Activated CD4-positive, alpha-beta T cell treated with anti-CD3 and anti-CD28 coated beads, Interleukin-2, amount 50 U/mL, for 4 hours (primary cell): ENCODE measurements around the gene DLGAP5.

Source experiments
- DNase-seq, 2 experiments: peaks; one replicate each; pipeline ENCODE4 v3.0.0-alpha.2; 2020

DLGAP5 gene

DNA sequence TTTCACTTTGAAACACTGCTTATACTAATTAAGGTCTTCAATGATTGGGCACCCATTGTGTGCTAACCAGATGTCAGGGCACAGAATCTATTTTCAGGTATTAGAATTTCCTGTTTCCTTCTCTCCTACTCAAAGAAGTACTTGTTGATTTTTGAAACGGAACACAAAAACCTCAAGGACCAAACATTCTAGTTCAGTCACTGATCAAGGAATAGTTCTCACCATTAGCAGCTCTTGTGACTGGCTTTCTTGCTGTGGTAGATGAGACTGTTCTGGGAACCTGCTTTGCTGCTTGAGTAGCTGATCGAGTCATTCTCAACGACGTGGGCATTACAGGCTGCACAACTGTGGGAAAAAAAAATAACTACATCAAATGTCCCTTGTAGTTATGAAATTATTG is 11.0 kb downstream of the DLGAP5 start:
- no peak for DNase-seq

DNA sequence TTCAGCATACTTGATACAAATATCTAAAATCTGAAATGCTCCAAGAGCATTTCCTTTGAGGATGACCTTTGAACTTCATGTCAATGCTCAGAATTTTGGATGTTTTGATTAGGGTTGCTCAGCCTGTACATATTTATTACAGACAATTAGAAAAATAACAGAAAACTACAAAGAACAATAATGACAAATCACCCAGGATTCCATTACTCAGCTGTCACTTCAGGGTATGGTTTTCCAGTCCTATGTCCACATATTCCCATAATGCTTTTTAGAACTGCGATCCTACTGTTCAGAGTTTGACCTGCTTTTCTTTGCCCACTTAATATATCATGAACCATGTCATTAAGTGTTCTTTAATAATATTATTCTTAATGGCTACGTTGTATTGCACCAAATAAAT is 11.4 kb downstream of the DLGAP5 start:
- no peak for DNase-seq

DNA sequence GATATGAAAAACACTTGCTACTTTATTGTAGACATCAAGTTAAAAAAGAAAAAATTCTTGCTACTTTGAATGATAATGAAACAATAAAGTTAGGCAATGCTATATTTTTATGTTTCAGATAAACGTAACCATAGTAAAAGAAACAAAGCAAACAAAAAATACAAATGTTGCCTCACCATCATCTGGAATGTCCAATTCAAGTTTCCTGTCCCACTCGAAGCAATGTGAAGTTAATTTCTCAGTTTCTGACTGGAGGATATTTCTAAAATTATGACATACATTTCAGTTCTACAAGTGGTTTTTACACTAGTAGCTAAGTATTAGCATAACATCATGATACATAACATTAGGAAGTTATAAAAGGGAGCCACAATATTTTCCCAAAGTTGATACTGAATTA is 20.9 kb downstream of the DLGAP5 start:
- no peak for DNase-seq

DNA sequence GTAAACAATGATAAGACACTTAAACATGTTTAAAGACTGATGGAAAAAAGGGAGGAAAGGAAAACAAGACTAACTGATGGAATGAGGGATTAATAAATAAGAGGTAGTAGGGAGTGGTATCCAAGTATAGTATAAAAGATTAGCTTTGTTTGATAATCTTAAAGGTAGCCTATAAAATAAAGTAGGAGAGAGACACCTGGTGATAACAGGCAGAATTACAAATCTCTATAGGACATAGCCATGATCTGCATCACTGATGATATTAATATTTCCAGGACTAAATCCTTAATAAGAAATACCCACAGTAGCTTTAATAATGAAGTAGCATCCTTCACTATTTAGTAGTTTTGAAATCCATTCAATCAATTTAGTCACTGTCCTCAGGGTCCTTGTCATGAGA is 30.4 kb downstream of the DLGAP5 start:
- no peak for DNase-seq

DNA sequence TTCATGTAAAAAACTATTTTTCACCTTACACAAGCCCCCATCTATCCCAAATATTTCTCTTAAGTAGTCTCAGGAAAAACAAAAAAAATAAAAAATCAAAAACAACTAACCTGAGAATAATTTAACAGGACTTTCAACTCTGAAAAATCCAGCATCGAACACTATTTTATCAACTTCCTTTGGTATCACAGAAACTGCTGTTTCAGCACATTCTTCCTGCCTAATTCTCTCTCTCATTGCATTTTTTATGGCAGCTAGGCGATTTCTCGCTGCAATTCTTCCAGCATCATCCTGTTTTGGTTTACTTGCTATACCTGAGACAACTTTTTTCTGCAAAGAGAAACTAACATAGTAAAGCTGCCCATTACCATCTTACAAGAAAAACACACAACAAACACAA is 33.0 kb downstream of the DLGAP5 start:
- no peak for DNase-seq

DNA sequence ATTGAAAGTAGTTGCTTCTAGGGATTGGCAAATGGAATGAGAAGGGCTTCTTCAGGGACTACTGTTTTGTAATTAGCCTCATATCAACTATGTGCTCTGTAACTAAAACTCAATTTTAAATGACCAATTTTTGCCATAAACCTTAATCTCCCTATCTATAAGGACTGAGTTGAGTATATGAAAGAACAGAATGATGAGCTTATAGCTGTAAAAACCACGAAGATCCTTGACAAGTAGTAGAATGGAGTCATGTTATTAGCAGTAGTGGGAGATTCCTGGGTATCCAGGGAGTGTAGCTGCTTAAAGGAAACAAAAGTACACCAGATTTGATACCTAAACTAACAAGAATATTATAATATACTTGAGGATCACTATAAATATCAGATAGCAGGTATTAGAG is 34.3 kb downstream of the DLGAP5 start:
- no peak for DNase-seq

DNA sequence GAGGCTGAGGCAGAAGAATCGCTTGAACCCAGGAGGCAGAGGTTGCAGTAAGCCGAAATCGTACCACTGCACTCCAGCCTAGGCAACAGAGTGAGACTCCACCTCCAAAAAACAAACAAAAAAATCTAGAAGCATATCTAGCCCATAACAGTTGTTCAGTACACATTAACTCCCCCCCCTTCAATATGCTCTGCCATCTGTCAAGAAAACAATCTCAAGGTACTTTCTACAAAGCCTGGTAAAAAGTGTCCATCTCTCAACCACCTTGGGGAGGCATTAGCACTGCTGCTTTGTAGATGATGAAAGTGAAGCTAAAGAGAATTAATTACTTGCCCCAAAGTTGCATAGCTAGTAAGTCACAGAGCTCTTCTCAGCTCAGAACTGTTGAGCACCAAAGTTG is 37.4 kb downstream of the DLGAP5 start:
- no peak for DNase-seq

DNA sequence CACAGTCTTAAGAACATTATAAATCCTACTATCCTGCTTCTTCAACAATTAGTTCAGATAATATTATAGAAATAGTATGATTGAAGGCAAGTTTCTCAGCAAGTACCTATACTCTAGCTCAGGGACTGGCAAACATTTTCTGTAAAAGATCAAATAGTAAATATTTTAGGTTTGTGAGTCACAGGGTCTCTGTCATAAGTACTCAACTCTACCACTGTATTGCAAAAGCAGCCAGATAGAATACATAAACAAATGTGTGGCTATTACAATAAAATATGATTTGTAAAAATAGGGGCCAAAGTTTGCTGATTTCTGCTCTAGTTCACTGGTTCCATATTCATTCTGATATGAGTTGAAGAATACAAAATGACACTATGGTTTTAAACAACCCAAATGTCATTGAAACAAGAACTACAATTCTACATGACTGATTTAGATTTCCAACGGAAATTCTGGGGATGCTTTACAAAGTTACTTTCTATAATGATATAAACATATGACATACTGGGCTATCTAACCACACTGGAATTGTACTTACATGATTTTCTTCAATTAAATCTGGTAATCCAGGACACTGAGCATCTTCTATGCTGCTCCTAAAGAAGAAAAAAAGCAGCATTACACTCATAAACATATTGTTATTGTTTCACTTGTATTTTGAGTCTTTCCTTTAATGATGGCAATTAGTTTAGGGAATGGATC is 39.2 kb downstream of the DLGAP5 start:
- DNase-seq: no peak

DNA sequence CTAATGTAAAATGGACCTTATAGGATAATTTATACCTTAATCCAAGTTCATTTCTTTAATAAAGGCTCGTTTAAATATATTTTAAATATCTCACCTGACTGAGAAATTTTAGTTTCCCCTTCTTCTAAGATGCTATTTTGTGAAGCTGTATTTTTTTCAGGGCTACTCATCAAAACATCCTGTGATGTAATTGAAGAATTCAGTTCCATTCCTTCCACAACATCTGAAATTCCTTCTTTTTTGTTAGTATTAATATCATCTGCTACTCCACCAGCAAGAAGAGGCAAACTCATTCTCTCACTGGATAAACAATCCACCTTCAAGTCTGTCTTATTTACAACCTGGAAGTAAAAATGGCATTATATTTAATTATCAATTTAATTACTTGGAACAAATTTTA is 39.8 kb downstream of the DLGAP5 start:
- DNase-seq: no peak

DNA sequence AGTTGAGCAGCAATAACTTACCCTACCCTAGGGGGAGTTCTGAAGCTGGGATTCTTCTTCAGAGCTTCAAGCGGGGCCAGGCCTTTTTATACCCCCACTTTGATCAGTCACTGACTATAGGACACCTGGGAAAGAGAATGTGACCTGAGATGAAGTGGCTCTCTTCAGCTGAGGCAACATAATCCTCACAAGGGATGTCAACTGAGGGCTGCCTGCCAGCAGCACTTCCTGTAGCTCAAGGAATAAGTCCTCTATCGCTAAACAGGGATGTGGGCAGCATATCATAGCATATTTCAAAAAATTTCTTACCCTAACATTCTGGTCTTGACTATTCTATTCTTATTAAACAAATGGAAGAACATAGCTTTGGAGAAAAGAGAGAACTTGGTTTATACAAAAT is 45.0 kb downstream of the DLGAP5 start:
- DNase-seq: no peak

DNA sequence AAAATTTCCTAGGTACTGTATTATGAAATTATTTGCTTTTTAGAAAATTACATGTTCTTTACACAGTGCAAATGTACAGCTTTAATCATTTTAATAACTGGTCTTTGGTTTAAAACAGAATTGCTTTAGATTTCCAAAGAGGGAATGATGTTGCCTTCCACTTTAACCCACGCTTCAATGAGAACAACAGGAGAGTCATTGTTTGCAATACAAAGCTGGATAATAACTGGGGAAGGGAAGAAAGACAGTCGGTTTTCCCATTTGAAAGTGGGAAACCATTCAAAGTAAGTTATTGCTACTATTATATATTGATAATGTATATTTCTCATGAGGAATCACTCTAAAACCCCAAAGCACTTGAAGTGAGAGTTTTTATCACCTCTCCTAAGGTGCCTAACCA is 48.9 kb downstream of the DLGAP5 start:
- no peak for DNase-seq

DNA sequence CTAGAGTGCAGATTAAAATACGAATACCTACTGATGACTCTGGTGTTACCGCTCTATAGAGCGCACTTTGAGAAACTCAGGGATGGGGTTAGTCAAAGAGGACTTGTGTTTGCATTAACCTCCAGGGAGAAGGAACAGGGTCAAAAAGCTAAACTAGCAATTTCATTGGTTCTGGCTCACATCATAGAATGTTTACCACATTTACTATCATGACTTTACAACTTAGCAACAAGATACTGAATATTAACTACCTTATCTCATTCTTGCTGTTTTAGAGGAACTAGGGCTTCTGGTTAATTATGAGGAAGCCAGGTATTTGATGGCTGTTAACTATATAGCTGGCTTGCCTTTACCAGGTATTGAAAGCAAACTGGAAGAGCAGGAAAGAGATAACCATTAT is 49.6 kb downstream of the DLGAP5 start:
- no peak for DNase-seq

DNA sequence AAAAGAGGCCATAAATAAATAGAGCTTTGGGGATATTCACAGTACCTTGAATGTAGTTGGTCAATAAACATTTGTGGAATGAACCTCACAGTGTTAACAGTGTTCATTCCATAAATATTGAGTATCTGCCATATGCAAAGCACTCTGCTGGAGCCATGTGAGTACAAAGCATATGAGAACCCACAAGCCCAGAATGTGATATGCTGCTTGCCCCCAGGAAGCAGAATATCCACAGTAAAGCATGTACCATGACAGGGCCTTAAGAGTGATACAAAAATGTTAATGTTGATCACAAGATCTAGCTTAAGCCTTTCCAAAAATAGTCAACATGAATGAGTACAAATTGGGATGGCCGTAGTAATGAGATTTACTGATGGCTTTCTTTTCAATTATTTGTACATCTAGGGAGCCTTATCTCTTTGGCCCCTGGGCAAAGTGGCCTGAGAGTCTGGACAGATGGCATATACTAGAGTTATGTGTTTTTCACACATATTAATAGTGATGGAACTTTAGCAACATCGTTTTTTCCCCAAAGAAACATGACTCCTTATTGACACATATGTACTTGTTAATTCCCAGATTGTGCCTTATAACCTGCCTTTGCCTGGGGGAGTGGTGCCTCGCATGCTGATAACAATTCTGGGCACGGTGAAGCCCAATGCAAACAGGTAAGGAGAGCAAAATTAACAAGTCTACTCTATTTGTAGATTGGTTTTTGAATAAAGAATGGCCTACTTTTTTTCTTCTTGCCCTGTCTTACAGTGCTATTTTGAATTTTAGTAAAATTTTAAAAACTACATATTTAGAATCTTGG is 51.5 kb downstream of the DLGAP5 start:
- DNase-seq: no peak

DNA sequence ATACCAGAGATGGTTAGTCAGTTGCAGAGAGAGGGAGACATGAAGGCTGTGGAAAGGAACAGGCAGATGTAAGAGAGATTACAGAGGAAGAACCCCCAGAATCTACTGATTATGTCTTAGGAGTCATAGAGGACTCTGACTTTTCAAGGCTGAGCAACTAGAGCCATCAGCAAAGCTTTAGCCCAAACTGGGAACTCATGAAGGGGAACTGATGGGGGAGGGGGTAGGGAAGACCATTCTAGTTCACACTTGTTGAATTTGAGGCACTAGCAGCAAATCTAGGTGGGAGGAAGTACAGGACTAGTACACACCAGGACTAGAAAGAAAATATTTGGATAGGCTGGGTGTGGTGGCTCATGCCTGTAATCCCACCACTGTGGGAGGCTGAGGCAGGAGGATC is 52.2 kb downstream of the DLGAP5 start:
- DNase-seq: no peak

DNA sequence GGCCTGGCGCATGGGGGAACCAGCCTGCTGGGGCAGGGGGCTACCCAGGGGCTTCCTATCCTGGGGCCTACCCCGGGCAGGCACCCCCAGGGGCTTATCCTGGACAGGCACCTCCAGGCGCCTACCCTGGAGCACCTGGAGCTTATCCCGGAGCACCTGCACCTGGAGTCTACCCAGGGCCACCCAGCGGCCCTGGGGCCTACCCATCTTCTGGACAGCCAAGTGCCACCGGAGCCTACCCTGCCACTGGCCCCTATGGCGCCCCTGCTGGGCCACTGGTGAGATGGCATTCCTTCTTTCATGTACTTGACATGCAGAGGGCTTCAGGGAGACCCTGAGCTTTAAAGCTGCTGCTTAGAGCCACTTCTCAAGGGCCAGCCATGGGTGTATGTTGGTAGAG is 53.3 kb downstream of the DLGAP5 start:
- no peak for DNase-seq

DNA sequence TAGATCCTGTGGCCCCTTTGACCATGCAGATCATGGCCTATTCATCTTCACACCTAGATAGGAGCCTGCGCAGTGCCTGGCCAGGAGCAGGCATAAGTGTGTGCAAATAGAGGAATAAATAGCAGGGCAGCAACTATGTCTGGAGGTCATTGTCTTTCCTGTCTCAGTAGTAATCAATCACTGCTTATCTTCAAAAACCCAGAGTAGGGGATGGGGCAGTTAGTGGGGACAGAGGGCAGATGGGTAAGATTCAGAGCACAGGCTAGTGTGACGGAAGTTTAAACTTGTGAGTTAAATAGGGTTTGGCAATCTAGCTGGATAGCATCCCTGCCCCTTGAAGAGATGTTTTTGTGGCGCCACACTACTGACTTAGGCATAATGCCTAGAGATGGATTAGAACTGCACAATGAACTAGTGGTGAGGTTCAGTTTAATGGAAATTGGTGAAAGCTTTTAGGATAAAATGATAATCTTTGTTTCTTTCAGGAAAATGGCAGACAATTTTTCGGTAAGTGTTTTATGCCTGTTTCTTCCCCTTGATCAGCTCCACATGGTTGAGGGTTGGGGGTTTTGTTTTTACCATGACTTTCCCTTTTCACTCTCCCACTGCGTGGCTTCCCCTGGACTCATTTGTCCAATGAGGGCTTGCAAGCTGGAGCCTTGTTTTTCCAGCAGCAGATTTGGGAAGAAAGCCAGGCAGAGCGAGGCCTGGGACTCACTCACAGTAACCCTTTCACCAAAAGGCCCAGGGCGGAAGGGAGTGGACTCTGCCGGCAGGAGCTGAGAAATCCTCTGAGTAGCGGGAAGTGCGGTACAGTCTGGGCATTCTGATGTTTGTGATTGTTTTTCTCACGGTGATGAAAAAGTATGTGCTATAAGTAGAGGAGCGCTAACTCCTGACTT is 54.2 kb downstream of the DLGAP5 start:
- DNase-seq: no peak

DNA sequence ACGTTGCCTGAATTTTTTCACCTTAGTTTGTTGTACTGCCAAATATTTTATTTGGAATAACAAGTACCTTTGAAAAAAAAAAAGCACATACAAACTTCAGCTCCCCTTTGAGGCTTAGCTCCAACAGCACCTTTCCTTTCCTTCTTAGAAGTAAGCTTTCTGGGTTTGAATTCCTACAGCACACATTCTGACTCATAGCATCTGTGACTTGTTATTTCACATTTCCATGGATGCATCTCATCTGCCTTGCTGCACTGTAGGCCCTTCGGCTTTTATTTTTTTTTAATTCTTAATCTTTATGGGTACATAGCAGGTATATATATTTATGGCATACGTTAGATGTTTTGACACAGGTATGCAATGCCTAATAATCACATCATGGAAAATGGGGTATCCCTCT is 55.1 kb downstream of the DLGAP5 start:
- no peak for DNase-seq

DNA sequence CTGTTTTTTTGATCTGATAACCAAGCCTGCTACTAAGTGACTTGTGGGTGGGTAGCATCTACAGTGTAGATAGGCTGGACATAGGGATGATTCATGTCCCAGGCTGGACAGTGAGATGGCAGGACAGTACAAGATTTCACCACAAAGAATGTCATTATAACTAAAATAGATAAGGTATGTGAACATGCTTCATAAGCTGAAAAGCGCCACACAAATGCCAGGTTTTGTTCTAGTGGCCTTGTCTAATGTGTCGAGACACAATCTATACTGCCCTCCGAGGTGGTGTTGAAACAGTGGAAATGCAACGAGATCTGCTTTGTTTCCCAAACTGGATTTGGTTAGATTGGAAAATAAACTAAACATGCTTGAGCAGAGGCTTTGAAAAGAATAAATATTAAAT is 58.0 kb downstream of the DLGAP5 start:
- DNase-seq: no peak

DNA sequence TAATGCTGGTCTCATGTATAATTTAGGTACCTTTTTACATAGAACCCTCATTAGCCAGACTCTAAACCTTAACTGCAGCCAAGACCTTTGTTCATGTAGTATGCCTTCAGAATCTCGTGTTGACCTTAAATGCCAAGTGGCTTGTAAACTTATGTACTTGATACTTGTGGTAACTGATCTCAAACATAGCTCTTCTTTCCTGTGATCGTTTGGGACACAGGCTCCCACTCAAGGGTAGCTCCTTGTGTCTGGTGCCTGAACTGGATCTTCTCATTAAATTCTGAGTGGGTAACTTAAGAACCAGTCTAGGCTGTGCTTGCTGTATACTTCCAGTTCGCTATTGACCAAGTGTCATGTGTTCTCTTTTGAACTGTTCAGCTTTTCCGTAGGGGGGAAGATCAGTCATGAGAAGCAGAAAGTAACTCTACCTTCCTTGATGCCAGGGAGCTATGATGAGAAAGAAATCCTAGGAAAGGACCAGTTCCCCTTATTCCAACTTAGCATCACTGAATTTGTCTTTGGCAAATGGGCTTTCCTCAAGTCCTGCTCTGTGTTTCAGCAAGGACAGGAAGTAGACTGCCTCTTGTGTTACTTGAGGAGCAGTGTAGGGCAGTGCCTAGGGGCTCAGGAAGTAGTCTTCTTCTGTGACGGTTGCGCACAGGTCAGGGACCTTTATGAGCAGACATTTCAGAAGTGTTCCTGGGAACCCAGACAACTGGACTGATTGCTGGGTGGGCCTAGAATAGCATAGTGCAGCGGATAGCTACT is 59.8 kb downstream of the DLGAP5 start:
- no peak for DNase-seq

DNA sequence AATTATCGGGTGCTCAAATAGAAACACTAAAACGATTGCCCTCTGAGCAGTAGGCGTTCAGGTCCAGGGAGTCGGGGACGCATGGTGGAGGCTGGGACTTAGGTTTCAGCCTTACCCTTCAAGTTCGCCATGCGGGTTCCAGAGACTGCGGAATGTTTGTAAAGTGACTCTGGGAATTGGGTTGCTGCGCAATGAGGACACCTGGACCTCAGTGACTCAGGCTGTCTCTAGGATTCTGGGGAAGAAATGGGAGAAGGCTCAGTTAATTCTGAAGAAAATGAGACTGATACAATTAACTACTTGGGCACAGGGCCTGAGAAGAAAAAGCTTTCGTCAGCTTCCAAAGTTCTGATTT is 61.2 kb downstream of the DLGAP5 start:
- DNase-seq: no peak

DNA sequence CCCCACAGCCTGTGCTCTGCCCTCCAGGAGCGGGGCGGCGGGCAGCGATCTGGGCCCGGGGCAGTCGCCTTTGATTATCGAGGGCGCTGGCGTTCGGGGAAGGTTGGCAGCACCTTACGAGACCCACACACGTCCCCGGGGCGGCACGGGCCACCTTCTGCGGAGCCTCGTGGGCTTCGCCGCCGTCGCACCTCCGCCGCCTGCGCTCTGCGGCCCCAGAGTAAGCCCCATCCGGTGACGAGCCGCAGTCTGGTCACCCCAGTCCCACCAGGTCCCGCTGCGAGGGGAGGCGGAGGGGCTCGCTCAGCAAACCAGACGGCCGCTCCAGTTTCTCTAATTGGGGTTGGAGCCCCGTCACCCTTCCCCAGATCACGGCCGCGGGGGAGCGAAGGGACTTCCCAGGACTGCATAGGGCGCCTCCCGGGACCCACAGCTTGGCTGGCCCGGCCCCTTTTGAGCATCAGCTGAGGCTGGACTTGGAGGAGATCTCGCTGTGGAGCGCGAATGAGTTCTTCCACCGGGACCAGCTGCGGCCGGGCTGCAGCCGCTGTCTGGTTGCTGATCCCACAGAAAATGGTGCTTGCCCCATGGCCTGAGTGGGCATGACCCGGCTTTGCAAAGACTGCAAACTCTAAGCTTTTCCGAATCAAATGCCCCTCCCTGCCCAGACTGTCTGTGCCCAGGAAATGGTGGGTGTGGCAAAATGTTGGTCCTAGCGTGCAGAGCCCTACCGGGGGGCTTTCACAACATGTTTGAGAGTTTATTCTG is 61.8 kb downstream of the DLGAP5 start:
- peak; percentile 35 to 44 for DNase-seq

DNA sequence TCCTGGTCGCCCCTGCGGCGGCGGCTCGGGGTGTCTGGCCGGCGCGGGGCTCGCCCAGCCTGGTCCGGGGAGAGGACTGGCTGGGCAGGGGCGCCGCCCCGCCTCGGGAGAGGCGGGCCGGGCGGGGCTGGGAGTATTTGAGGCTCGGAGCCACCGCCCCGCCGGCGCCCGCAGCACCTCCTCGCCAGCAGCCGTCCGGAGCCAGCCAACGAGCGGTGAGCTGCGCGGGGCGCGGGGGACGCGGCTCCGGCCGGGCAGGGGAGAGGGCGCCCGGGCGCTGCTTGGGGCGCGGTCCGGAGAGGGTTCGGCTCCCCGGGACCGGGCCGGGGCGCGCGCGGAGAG is 62.3 kb downstream of the DLGAP5 start, which contains the start of gene LGALS3:
Gene LGALS3 (plus strand): TSS at position 167 of the 342 bp plus-strand sequence. CDS start 8,122 bp downstream, outside the sequence.
- no peak for DNase-seq
